Testis (tissue), 2 donors: ENCODE measurements around the gene CATSPER1.

Experiments used
- CTCF ChIP-seq, 3 experiments: fragments of 450-650 bp in 2 of 3; fragments of 200-600 bp in 1 of 3; sonication (generic) in 1 of 3; IDR thresholded peaks; one replicate each; pipeline ENCODE4 v1.5.1; 2016 to 2019; ENCODE audit warnings: antibody characterized with exemption in 3 of 3, mild to moderate bottlenecking in 2 of 3, moderate library complexity in 1 of 3
- POLR2A ChIP-seq: fragments of 450-650 bp; IDR thresholded peaks from one replicate; pipeline ENCODE4 v1.6.1; 2017; ENCODE audit warnings: antibody characterized with exemption, mild to moderate bottlenecking, moderate library complexity

- no peak for TF ChIP-seq CTCF (IDR thresholded peaks at IDR 0.05)
- TF ChIP-seq POLR2A: no peak
Measured at GRCh38 chr11:66007201-66007634, 19.1 kb downstream of the CATSPER1 start.
